HG02610 (cell line): ENCODE measurements around the gene GPC2.
"Not testable (repeated sequence)": the region's sequence is repeated elsewhere in the genome, so short reads cannot be mapped to it uniquely, and the experiment has no call there.

Experiments
- ATAC-seq: cut with Tn5 transposase; IDR thresholded peaks from one replicate; pipeline ENCODE4 v1.9.1; 2021; ENCODE audit warnings: mild to moderate bottlenecking, moderate library complexity; ENCODE audit not compliant: unreplicated experiment

GPC2 gene

DNA sequence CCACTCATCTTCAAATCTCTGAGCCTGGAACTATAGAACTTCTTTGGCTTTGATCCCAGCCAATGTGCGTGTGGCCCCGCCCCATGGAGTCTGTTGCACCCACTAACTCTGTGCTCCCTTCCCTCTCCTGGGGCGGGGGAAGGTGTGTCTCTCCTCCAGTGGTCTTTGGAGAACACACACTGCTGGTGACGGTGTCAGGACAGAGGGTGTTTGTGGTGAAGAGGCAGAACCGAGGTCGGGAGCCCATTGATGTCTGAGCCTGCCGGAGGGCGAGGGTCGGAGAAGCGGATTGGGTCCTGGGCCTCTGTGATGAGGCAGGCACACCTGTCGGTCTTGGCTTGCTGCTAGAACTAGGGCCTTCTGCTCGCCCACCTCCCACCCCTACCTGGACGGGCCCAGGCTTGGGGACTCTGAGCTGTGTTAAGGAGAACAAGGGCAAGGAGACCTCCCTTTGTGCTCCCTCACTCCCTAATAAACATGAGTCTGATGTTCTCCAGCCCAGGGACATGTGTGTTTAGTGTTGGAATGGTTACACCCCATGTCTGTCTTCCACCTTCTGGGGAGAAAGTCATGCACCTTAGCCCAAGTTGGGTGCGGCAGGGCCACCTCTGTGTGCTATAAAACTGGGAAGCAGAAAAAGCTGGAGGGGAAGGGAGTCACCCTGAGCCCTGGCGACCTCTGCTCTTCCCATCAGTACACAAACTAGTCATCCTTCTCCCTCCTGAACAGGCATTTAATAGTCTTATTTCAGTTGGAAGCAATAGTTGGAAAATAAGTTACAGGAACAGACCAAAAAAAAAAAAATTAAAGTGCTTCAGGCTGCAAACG, 23.3 kb downstream of the GPC2 start:
- no peak for ATAC-seq

DNA sequence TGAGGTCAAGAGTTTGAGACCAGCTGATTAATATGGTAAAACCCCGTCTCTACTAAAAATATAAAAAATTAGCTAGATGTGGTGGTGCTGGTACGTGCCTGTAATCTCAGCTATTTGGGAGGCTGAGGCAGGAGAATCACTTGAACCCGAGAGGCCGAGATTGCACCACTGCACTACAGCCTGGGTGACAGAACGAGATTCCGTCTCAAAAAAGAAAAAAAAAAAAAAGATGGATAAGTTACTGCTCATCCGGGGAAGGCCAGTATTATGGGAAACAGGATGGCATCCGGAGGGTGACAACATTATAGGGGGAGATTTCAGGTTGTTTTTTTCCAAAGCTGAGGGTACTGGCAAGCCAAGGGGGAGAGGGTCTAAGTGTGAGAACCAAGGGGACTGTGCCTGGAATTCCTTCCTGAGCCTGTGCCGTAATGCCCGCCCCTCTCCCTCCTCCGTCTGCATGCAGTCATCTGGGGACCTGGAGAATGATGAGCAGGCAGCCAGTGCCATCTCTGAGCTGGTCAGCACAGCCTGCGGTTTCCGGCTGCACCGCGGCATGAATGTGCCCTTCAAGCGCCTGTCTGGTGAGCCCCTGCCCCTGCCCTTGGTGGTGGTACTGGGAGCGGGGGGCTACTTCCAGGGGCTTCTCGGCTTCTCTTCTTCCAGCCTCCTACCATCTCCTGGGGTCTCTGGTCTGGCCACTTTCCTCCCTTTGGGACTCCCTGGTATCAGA, 24.1 kb downstream of the GPC2 start:
- no peak for ATAC-seq

- ATAC-seq = no peak
Measured at GRCh38 chr7:100152404-100152803, 24.8 kb downstream of the GPC2 start.

DNA sequence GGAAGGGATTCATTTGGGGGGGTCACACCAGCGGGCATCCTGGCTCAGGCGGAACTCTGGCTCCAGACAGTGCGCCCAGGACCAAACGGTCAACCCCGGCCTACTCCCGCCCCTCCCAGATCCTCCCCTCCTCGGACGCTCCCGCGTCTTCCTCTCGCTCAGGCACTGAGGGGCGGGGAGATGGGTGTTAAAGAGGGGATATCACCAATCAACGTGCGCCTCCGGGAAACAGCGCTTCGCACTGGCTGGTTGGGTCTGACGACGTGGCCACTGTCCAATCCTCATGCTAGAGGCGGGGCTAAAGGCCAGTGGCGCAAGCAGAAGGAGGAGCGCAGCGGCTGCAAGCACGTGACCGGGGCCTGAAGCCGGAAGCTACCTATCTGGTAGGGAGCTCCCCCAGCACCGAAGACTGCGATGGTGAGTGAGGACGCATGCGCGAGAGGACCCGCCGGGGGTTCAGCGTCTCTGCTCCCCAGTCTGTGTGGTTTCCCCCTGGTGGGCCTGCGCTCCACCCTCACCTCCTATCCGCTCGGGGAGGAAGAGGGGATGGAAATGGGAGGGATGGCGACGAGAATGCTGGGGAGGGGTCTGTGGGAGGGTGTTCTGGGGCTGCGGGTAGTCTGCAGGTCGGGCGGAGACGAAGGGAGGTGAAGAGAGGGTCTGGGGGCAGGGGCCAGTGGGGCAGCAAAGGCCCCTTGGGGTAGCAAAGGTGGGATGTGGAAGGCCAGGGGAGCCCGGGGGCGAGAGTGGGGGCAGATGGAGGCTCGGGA, 28.4 kb downstream of the GPC2 start, which contains the start of gene LAMTOR4:
LAMTOR4 (plus strand) TSS at position 360 of the 770 bp plus-strand sequence; CDS start at position 415, 55 bp downstream.
- ATAC-seq = peak; percentile 97

DNA sequence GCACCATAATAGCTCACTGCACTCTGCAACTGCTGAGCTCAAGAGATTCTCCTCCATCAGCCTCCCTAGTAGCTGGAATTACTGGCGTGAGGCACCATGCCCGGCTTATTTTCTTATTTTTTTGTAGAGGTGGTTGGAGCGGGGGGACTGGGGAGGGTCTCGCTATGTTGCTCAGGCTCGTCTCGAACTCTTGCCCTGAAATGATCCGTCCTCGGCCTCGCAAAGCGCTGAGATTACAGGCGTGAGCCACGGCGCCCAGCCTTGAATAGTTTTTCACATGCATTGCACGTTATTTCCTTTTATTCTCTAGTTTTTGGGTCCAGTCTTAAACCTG, 29.0 kb downstream of the GPC2 start:
- ATAC-seq = no peak

DNA sequence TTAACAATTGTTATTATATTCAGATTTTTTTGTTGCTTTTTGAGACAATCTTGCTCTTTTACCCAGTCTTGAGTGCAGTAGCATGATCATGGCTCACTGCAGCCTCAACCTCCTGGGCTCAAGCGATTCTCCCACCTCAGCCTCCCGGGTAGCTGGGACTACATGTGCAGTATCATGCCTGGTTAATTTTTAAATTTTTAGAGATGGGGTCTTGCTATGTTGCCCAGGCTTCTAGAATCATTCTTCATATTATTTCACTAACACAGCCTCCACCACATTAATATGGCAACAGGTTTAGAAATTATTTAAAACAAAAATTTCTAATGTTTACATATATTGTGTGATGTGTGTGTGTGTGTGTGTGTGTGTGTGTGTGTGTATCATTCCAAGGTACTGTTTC, 29.9 kb downstream of the GPC2 start:
- no peak for ATAC-seq

DNA sequence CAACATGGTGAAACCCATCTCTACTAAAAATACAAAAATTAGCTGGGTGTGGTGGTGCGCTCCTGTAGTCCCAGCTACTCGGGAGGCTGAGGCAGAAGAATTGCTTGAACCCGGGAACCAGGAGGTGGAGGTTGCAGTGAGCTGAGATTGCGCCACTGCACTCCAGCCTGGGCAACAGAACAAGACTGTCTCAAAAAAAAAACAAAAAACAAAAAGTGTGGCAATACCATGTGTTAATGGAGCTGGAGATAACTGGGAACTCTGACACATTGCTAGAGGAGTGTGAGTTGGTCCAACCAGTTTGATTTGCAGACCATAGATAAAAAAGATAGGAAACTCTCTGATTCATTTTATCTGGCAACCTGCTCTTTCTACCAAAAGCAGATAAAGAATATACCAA, 30.8 kb downstream of the GPC2 start:
- ATAC-seq = not testable (repeated sequence)

DNA sequence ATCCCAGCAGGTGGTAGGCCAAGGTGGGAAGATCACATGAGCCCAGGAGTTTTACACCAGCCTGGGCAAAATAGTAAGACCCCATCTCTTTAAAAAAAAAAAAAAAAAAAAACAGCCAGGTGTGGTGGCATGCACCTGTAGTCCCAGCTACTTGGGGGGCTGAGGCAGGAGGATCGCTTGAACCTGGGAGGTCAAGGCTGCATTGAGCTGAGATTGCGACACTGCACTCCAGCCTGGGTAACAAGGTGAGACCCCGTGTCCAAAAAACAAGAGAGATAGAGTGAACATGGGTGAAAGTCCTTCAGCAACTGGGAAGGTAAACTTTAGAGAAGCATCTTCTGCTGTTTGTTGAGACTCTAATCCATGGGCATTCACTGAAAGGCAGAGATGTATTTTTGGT, 34.7 kb downstream of the GPC2 start:
- ATAC-seq = no peak

- no peak for ATAC-seq
Measured at GRCh38 chr7:100141555-100141949, 35.6 kb downstream of the GPC2 start.

DNA sequence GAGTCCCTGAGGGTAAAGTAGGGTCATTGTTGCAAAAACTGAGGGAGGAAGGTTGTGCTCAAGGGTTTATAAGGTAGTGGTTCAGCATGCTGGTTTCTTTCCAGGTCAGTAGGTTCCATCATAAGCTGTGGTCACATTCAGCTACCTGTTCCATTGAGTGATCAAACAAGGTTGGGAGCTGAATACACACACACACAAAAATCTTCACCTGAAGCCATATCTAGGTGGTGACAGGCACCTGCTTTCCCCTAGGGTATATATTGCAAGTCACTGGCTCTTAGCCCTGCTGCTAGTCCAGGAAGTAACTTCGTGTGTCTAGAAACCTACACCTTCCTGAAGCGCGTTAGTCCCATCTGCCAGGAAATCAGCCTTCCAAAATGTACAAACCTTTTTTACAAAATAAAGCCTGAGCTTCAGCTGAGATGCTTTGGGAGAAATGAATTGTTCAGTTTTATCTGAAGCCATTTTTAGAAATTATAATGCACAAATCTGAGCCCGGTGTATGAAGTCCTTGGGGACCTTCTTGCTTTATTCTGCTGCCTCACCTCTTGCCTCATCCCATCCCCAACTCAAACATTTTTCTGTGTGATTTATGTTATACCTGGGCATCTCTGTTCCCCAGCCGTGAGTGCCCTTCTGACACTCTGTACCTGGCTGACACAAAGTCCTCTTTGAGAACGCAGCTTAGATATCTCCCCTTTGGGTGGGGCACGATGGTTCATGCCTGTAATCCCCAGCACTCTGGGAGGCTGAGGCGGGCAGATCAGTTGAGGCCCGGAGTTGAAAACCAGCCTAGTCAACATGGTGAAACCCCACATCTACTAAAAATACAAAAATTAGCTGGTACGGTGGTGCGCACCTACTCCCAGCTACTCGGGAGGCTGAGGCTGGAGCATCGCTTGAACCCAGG, 39.1 kb downstream of the GPC2 start:
- ATAC-seq = no peak

DNA sequence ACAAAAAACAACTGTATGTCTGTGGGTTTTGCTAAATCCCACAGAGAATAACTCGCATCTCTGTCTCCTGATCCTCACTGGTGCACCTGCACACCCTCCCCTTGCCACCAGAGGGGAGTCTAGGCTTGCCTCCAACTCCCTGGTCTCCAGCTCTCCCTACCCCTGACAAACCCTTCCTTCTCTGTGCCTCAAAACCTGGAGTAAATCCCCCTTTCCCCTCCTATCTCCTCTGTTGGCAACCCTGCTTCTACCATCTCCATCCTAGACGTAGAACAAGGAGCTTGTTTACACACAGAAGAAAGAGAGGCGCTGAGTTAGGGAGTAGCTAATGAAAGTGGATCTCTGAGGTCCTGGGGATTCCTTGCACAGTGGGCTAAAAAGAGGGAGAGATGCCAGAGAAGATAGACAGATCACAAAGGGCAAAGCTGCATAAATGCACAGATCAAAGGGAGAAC, 44.5 kb downstream of the GPC2 start:
- ATAC-seq = peak; percentile 73

- ATAC-seq = no peak
Measured at GRCh38 chr7:100132126-100132525, 45.1 kb downstream of the GPC2 start.

- no peak for ATAC-seq
Measured at GRCh38 chr7:100130608-100131453, 46.4 kb downstream of the GPC2 start.

DNA sequence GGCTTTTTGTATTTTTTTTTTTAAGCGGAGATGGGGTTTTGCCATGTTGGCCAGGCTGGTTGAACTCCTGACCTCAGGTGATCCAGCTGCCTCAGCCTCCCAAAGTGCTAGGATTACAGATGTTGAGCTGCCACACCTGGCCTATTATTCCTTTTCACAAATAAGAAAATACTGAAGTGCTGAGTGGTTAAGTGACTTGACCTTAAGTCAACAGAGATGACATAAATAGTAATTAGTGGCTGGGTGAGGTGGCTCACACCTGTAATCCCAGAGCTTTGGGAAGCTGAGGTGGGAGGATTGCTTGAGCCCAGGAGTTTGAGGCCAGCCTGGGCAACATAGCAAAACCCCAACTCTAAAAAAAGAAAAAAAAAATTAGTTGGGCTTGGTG, 47.0 kb downstream of the GPC2 start:
- ATAC-seq = not testable (repeated sequence)

- no peak for ATAC-seq
Measured at GRCh38 chr7:100128637-100128963, 48.6 kb downstream of the GPC2 start.

DNA sequence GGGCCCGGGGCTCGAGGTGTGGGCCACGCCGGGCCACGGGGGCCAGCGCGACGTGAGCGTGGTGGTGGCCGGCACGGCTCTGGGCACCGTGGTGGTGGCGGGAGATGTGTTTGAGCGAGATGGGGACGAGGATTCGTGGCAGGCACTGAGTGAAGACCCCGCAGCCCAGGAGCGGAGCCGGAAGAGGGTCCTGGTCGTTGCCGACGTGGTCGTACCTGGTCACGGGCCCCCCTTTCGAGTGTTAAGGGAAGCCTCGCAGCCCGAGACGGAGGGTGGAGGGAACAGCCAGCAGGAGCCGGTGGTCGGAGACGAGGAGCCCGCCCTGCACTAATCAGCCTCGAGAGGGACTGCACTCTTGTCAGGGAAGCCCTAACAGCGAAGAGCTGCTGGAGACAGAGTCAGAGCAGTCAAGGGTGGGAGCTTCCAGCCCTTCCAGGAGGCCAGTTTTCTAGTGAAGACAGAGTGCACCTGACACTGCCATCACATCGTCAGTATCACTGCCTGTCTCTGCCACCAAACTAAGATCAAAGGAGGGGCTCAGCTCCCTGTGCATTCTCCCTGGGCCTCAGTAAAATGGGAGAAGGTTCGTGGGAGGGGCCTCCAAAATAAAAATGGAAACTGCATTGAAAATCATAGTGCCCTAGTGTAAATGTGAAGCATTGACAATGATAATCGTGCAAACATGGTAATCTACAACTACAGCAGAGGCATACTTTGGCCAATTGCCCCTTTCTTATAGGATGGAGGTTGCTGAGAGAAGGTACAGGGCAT, 49.1 kb downstream of the GPC2 start:
- ATAC-seq = no peak

- peak; percentile 61 for ATAC-seq
Measured at GRCh38 chr7:100126931-100127865, 50.0 kb downstream of the GPC2 start, which contains the start of gene MBLAC1. MBLAC1 (plus strand) TSS chr7:100126967; CDS start chr7:100127396, 429 bp downstream.
